Effector CD4-positive, alpha-beta T cell (primary cell): ENCODE data around the gene STARD13.

Experiments
- DNase-seq: peaks from one replicate; pipeline ENCODE4 v3.0.0-alpha.2; 2020

Gene STARD13

DNA sequence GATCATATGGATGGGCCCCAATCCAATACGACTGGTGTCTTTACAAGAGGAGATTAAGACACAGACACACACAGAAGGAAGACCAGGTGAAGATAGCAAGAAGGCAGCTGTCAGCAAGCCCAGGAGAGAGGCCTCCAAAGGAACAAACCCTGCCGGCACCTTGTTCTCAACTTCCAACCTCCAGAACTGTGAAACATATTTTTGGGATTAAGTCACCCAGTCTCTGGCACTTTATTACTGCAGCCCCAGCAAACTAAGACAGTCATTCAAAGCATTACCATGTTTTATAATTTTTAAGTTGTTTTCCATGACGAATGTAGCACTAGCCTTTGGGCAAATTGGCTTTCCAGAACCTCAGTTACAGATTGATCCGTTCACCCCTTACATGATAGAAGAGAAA lies 11.3 kb downstream of the STARD13 start:
- no peak for DNase-seq

- no peak for DNase-seq
Measured at GRCh38 chr13:33272531-33273124, 12.9 kb downstream of the STARD13 start.

- no peak for DNase-seq
Measured at GRCh38 chr13:33271759-33272158, 13.8 kb downstream of the STARD13 start.

- no peak for DNase-seq
Measured at GRCh38 chr13:33270895-33271538, 14.5 kb downstream of the STARD13 start.

DNA sequence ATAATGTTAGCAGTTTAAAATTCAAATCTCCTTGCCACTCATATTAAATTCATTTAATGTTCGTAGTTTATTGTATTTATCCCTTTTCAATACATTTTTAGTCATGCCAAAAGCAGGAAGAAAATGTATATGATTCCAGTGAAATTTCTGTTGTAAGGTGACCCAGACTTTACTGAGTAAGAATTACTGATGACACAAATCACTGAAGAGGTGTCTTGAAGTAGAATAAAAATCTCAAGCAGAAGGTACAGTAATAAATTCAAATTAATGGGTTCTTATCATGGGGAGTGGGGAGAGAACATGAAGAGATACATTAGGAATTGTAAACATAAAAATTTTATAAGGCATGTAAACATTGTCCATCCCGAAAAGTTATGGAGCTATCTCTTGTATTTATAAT lies 19.9 kb downstream of the STARD13 start:
- no peak for DNase-seq

DNA sequence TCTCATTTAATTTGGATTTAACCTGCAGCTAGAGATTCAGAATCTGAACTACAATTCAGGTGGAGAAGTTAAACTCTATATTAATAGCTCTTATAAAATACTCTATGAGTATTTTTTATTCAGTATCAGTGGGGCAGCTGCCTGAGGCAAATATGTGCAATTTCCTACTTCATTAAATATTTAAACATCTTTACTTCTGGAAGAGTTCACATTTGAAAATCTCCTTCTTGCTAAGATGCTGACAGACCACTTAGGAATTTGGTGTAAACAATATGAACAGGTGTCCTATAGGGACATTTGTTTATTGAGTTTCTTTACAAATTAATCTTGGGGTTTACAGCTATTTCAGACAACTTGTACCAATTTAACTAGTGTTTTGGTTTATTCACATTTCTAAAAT lies 20.4 kb downstream of the STARD13 start:
- DNase-seq, result no peak

DNA sequence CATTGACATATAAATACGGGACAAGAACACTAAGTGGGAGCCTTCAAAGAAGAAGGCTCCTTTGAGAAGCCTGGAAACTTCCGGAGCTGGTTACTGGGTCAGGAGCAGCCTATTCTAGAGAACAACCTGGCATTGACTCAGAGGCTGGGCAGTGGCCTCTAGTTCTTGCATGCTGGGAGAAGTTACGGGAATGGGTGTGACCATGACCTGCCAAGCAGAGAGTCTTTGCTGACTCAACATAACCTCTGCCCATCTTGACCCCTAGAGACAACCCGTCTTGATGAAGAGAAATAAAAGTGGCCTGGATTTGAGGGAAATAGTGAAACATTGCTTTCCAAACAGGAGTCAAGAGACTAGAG lies 21.0 kb downstream of the STARD13 start:
- DNase-seq, result no peak

DNA sequence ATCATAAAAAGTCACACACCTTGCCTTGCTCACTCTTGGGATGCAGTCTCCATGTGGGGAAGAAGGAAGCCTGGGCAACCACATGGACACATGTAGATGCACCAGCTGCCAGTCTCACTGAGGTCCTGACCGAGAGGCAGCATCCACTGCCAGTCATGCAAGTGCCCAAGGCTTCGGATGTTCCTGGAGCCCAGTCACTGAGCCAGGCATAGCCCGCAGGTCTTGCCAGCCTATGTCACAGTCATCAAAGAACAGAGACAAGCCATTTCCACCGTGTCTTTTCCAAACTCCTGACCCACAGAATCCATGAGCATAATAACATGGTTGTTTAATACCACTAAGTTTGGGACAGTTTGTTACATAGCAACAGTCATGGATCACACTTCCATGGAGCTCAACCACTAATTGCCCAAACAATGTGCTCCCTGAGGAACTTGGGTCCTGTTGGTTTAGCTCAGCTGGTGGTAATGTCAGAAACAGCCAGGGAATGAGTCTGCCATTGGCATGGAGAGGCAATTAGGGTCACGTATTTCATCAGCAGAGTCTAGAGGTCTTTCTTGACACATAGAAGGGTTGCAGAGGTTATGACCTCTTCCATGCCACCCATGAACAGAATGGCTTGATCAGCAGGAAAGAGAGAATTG lies 21.5 kb downstream of the STARD13 start:
- DNase-seq, result no peak

DNA sequence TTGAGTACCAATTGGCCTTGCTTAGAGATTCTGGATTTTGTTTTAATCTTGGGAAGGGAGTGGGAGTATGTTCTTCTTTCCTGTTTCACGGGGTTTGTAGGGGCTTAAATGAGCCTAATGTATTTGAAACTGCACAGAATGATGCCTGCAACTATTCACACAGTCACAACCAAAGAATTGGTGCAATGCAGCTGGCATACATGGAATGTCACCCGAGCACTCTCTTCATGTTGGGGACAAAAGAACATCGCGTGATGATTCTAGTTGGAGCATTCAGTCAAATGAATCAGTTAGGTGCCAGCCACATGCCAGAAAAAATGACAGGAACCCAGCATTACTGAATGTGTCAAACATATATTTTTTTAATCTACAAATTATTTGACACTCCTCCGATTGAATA lies 22.1 kb downstream of the STARD13 start:
- no peak for DNase-seq

DNA sequence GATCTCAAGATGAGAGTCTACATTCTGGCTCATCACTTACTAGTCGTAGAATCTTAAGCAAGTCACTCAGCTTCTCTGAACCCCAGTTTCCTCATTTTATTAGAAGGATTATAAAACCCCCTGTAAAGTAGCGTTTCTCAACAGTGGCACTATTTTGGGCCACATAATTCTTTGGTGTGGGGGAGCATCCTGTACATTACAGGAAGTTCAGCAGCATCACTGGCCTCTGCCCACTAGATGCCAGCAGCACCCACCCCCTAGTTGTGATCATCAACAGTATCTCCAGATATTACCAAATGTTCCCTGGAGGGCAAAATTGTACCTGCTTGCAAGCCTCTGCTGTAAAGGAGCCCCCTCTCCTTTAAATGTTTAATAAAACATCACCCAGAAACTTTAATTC lies 22.6 kb downstream of the STARD13 start:
- no peak for DNase-seq

GRCh38 chr13:33262594-33262993 lies 23.0 kb downstream of the STARD13 start:
- no peak for DNase-seq

GRCh38 chr13:33262062-33262487 lies 23.5 kb downstream of the STARD13 start:
- DNase-seq, result no peak

- DNase-seq, result no peak
Measured at GRCh38 chr13:33261387-33262061, 24.0 kb downstream of the STARD13 start.

- DNase-seq, result no peak
Measured at GRCh38 chr13:33260168-33261098, 25.1 kb downstream of the STARD13 start.

DNA sequence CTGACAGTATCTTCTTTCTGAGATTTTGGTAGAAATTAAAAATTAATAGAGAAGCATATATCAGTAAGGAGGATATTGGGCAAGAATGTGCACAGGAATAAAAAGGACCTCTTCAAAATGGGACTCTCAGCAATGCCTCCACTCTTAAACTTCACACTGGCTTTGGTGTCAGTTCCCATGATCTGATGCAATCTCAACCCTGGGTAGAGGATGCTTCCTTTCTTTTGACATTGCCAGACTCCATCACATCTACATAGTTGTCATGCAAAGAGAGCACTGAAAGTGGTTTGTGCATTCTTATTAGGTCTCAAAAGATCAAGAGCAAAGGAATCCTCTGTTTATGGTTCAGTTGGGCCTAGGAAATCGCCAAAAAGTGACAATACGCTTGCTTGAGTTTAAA lies 26.3 kb downstream of the STARD13 start:
- DNase-seq, result no peak

DNA sequence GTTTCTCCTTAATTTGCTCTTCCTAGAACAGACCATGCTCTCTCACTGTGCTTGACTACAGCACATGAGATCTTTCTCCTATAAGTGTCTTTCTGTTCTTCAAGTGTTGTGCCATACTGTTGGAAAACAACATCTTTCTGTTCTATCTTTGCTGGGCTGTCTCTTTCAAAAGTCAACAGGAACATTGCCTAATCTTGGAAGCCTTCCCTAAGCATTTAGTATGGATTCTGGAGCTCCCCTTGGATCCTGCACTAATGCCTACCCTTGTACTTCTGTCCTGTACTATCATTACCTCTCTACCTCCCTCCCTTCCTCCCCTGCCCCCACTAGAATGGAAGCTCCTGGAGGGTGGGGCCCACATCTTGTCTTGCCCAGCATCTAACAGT lies 26.8 kb downstream of the STARD13 start:
- no peak for DNase-seq

- no peak for DNase-seq
Measured at GRCh38 chr13:33257841-33258807, 27.4 kb downstream of the STARD13 start.

DNA sequence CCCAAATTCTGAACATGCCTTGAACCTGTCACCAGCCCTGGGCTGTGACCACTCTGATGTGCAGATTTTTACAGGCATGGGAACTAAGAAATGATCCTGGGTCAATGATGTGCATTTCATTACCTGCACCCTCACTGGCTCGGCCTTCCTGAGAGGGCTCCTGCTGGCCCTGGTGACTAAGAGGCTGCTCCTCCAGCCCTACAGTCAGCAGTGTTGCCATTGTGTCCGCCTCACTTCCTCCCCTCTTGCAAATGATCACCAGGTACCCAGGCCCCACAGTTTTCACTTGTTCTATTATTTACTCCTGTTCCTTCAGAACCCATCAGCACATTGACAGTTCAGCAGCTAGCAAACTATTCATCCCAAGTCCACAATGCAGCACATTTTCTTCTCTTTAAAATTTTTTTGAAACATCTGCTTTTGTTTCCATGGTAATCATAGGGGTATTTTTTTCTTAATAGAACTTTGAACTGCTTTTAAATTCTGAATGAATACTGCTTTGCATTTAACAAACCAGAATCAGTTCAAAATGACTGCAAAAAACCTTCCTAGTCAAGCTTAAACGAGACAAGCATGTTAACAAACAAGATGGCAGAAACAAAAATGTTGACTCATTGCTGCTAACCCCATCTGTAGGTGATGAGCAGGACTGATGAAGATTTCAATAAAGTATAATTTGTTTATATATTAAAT lies 29.3 kb downstream of the STARD13 start:
- no peak for DNase-seq

DNA sequence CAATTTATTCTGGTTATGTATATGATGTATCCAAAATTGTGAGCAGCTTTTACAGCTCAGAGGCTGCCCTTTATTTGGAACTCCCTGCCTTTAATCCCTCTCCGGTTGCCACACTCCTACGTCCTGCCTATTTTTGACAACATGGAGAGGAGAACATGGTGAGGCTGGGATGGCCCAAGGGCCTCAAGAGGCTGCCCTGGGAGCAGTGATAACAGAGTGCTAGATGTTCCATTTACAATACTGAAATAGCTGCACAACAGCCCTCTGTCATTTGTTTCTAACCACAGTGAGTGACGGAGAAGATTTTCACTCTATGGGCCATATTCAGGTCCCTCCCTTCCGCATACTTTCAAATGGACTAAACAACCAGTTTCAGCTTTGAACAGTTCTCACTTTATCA lies 33.4 kb downstream of the STARD13 start:
- DNase-seq, result no peak

DNA sequence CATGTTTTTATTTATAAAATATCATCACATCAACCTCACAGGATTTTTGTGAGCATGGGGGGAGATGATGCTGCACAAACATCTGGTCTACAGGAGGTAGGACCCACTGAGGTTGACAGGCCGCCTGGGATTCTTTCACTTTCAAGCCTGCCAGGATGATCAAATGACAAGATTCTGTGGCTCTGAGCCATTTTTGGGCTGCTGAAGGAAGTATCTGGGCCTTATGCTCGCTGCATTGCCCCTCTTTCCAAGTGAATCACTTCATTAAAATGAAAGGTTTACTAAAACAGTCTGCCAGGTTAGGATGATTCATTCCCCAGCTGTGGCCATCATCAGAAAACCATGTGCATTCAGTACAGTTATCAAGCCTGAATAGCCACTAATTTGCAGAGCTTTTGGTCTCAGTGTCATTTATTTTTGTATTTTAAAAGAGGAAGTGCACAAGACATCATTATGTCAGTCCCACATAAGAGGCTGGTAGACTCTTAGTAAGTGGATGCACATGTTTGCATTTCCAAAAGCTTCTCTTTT lies 34.4 kb downstream of the STARD13 start:
- no peak for DNase-seq

DNA sequence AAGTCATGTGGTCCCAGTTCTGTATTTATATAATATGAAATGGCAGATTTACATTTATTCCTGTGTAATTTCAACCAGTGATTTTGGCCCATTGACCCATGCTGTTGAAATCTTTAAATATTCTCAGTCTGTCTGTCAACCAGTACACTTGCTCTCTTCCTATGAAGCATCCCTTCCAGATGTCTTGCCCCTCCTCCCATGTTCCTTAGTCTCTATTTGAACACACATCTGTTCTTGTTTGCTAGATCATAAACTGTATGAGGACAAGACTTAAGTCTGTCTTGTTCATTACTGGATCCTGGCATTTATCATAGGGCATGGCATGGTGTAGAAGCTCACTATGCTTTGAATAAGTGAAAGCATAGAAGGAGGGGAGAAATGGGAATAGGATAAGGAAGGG lies 34.9 kb downstream of the STARD13 start:
- DNase-seq, result no peak
